ENCODE measurements around the gene SMIM23. TPM values are rescaled to one million over a fixed set of nuclear protein-coding genes. Genes with fewer than 3 reads are reported as not detected.

The SMIM23 gene
- total and polyA plus RNA-seq, 4 donors: not detected

DNA sequence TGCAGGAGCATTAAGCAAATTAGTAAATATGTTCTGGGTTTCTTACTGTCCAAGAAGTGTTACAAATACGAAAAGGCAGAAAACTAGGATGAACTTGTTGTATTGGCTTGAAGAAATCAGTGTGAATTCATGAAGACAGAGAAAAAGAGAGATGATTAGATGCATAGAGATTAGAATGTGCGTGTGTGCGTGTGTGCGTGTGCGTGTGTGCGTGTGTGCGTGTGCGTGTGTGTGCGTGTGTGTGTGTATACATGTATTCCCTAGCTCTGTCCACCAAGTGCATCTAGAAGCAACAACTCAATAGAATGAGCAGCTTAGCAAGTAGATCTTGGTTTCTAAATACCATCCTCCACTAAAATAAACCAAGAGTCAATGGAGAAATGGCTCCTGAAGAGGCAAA is 41.5 kb downstream of the SMIM23 start:
- TF ChIP-seq, protein P1, sequence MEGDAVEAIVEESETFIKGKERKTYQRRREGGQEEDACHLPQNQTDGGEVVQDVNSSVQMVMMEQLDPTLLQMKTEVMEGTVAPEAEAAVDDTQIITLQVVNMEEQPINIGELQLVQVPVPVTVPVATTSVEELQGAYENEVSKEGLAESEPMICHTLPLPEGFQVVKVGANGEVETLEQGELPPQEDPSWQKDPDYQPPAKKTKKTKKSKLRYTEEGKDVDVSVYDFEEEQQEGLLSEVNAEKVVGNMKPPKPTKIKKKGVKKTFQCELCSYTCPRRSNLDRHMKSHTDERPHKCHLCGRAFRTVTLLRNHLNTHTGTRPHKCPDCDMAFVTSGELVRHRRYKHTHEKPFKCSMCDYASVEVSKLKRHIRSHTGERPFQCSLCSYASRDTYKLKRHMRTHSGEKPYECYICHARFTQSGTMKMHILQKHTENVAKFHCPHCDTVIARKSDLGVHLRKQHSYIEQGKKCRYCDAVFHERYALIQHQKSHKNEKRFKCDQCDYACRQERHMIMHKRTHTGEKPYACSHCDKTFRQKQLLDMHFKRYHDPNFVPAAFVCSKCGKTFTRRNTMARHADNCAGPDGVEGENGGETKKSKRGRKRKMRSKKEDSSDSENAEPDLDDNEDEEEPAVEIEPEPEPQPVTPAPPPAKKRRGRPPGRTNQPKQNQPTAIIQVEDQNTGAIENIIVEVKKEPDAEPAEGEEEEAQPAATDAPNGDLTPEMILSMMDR (IDR thresholded peaks at IDR 0.05; ENCODE audit: control extremely low read depth, extremely low read depth): no peak
- DNase-seq: no peak
- no peaks in the 10 kb centered on the region for H3K27me3 ChIP-seq (ENCODE audit: control insufficient read depth in 3 of 3, insufficient read depth in 3 of 3, low read length in 2 of 3)

DNA sequence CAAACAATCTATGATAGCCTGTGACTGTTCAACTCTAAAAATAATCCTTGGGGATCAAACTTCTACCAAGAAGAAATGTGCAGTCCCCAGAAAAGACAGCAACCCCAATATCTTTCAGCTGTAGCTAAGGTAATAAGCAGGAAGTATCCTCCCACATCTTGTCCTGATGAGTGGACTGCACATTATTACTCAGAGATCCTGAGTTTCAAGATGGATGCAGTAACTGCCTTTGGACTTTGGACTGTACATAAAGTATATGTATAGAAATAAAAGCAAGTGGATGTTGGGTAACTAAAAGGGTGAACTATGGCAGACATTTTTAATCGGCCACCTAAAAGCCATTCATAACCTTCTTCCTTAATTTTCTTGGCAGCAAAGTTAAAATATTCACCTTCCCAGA is 45.1 kb downstream of the SMIM23 start:
- ATAC-seq (ENCODE audit: insufficient read depth, low FRiP score) (no peak), DNase-seq (no peak)
- Histone ChIP-seq H3K4me1 (ENCODE audit: control insufficient read depth in 5 of 5, insufficient read depth in 5 of 5, low read length in 5 of 5) (no peaks in the 10 kb centered on the region), H3K4me3 (no peak overlapping the region), H3K27me3 (ENCODE audit: control insufficient read depth in 3 of 3, insufficient read depth in 3 of 3, low read length in 2 of 3) (no peaks in the 10 kb centered on the region), H3K9me3 (ENCODE audit: control insufficient read depth in 4 of 4, insufficient read depth in 3 of 4, low read length in 3 of 4) (peaks cover 0 to 7% (median 2%) of the 10 kb centered on the region in 4 donors), H3K9ac (ENCODE audit: insufficient read depth in 1 of 2, low read length in 2 of 2) (no peak overlapping the region), H3K36me3 (ENCODE audit: control insufficient read depth in 4 of 4, insufficient read depth in 4 of 4, low read length in 4 of 4) (no peaks in the 10 kb centered on the region), H3K27ac (ENCODE audit: low read depth in 1 of 2, low read length in 1 of 2) (no peak overlapping the region)
- TF ChIP-seq, protein P1 (IDR thresholded peaks at IDR 0.05; ENCODE audit: control extremely low read depth, extremely low read depth): no peak
- WGBS, 2 donors: 83 to 86% methylated on average over 1 of the region's 1 CpG

More for the DNA sequence above, 41.5 kb downstream of the SMIM23 start:
- H3K36me3 ChIP-seq (ENCODE audit: control insufficient read depth in 4 of 4, insufficient read depth in 4 of 4, low read length in 4 of 4): no peaks in the 10 kb centered on the region
- H3K27ac ChIP-seq (ENCODE audit: low read depth in 1 of 2, low read length in 1 of 2): no peak overlapping the region
- no peak overlapping the region for H3K9ac ChIP-seq (ENCODE audit: insufficient read depth in 1 of 2, low read length in 2 of 2)
- ATAC-seq (ENCODE audit: insufficient read depth, low FRiP score): no peak
- H3K9me3 ChIP-seq (ENCODE audit: control insufficient read depth in 4 of 4, insufficient read depth in 3 of 4, low read length in 3 of 4): peaks cover 0 to 6% (median 1%) of the 10 kb centered on the region in 4 donors
- 89 to 98% methylated on average over 9 of the region's 9 CpGs for WGBS, 2 donors
- no peak overlapping the region for H3K4me3 ChIP-seq
- H3K4me1 ChIP-seq (ENCODE audit: control insufficient read depth in 5 of 5, insufficient read depth in 5 of 5, low read length in 5 of 5): no peaks in the 10 kb centered on the region

GRCh38 chr5:171832775-171833174 is 47.2 kb downstream of the SMIM23 start:
- no peak for DNase-seq
- Histone ChIP-seq H3K36me3 (ENCODE audit: control insufficient read depth in 4 of 4, insufficient read depth in 4 of 4, low read length in 4 of 4) (no peaks in the 10 kb centered on the region), H3K9ac (ENCODE audit: insufficient read depth in 1 of 2, low read length in 2 of 2) (no peak overlapping the region), H3K27me3 (ENCODE audit: control insufficient read depth in 3 of 3, insufficient read depth in 3 of 3, low read length in 2 of 3) (no peaks in the 10 kb centered on the region), H3K9me3 (ENCODE audit: control insufficient read depth in 4 of 4, insufficient read depth in 3 of 4, low read length in 3 of 4) (peaks cover 0 to 7% (median 2%) of the 10 kb centered on the region in 4 donors), H3K27ac (ENCODE audit: low read depth in 1 of 2, low read length in 1 of 2) (no peak overlapping the region), H3K4me3 (no peak overlapping the region), H3K4me1 (ENCODE audit: control insufficient read depth in 5 of 5, insufficient read depth in 5 of 5, low read length in 5 of 5) (no peaks in the 10 kb centered on the region)
- WGBS, 2 donors: 86 to 88% methylated on average over 2 of the region's 2 CpGs
- TF ChIP-seq, protein P1 (IDR thresholded peaks at IDR 0.05; ENCODE audit: control extremely low read depth, extremely low read depth): no peak
- no peak for ATAC-seq (ENCODE audit: insufficient read depth, low FRiP score)

GRCh38 chr5:171834461-171834860 is 48.8 kb downstream of the SMIM23 start:
- DNase-seq: no peak
- H3K4me1 ChIP-seq (ENCODE audit: control insufficient read depth in 5 of 5, insufficient read depth in 5 of 5, low read length in 5 of 5): no peaks in the 10 kb centered on the region
- H3K36me3 ChIP-seq (ENCODE audit: control insufficient read depth in 4 of 4, insufficient read depth in 4 of 4, low read length in 4 of 4): no peaks in the 10 kb centered on the region
- H3K9me3 ChIP-seq (ENCODE audit: control insufficient read depth in 4 of 4, insufficient read depth in 3 of 4, low read length in 3 of 4): peaks cover 0 to 7% (median 2%) of the 10 kb centered on the region in 4 donors
- H3K9ac ChIP-seq (ENCODE audit: insufficient read depth in 1 of 2, low read length in 2 of 2): no peak overlapping the region
- no peak for ATAC-seq (ENCODE audit: insufficient read depth, low FRiP score)
- no peaks in the 10 kb centered on the region for H3K27me3 ChIP-seq (ENCODE audit: control insufficient read depth in 3 of 3, insufficient read depth in 3 of 3, low read length in 2 of 3)
- no peak overlapping the region for H3K4me3 ChIP-seq
- H3K27ac ChIP-seq (ENCODE audit: low read depth in 1 of 2, low read length in 1 of 2): no peak overlapping the region
- TF ChIP-seq, protein P1 (IDR thresholded peaks at IDR 0.05; ENCODE audit: control extremely low read depth, extremely low read depth): no peak
- WGBS, 2 donors: 80 to 81% methylated on average over 2 of the region's 2 CpGs

Measured in lung (tissue), 12 donors.